MM.1S (cell line): ENCODE measurements around the gene MRPS2.
"Not testable (repeated sequence)": the region's sequence is repeated elsewhere in the genome, so short reads cannot be mapped to it uniquely, and the experiment has no call there.

Experiments used
- DNase-seq: peaks from one replicate; pipeline ENCODE4 v3.0.0-alpha.2; 2015
- H2AFZ ChIP-seq: fragments of 300-600 bp; sonication (generic); 2 replicates; pipeline ENCODE4 v1.6.0; 2016; ENCODE audit warnings: antibody characterized with exemption, low read length
- H3F3A ChIP-seq: fragments of 300-600 bp; sonication (generic); 2 replicates; pipeline ENCODE4 v1.6.1; 2016; ENCODE audit warnings: mild to moderate bottlenecking, antibody characterized with exemption, low read length, moderate library complexity, mixed read lengths; ENCODE audit not compliant: insufficient read depth
- H3K27ac ChIP-seq: fragments of 300-600 bp; sonication (generic); 2 replicates; pipeline ENCODE4 v1.5.1; 2016; ENCODE audit warnings: mild to moderate bottlenecking, low read length
- H3K27me3 ChIP-seq: fragments of 300-600 bp; sonication (generic); replicated peaks from 2 replicates; pipeline ENCODE4 v1.6.0; 2016; ENCODE audit warnings: low read length; ENCODE audit not compliant: insufficient read depth
- H3K36me3 ChIP-seq: fragments of 300-600 bp; sonication (generic); replicated peaks from 2 replicates; pipeline ENCODE4 v1.6.1; 2016; ENCODE audit warnings: mild to moderate bottlenecking, low read length, mixed read lengths; ENCODE audit not compliant: insufficient read depth
- H3K4me1 ChIP-seq: fragments of 300-600 bp; sonication (generic); 2 replicates; pipeline ENCODE4 v1.6.1; 2016; ENCODE audit warnings: low read length, mixed read lengths
- H3K4me2 ChIP-seq: fragments of 300-600 bp; sonication (generic); 2 replicates; pipeline ENCODE4 v1.6.0; 2016; ENCODE audit warnings: low read depth, low read length
- H3K4me3 ChIP-seq: fragments of 300-600 bp; sonication (generic); 2 replicates; pipeline ENCODE4 v1.5.1; 2016; ENCODE audit warnings: low read length, mixed read lengths
- H3K79me2 ChIP-seq: fragments of 300-600 bp; sonication (generic); 2 replicates; pipeline ENCODE4 v1.6.1; 2016; ENCODE audit warnings: mixed run types, low read length, mixed read lengths
- H3K9ac ChIP-seq: fragments of 300-600 bp; sonication (generic); 2 replicates; pipeline ENCODE4 v1.6.1; 2016; ENCODE audit warnings: low read length, mixed read lengths
- H3K9me2 ChIP-seq: fragments of 300-600 bp; sonication (generic); replicated peaks from 2 replicates; pipeline ENCODE4 v1.6.1; 2016; ENCODE audit warnings: mild to moderate bottlenecking, low read length, mixed read lengths; ENCODE audit not compliant: insufficient read depth
- H3K9me3 ChIP-seq: fragments of 300-600 bp; sonication (generic); replicated peaks from 2 replicates; pipeline ENCODE4 v1.6.1; 2016; ENCODE audit warnings: mild to moderate bottlenecking, low read length, mixed read lengths; ENCODE audit not compliant: insufficient read depth
- H4K20me1 ChIP-seq: fragments of 300-600 bp; sonication (generic); 2 replicates; pipeline ENCODE4 v1.6.1; 2016; ENCODE audit warnings: mild to moderate bottlenecking, low read length, moderate library complexity, mixed read lengths; ENCODE audit not compliant: insufficient read depth
- CTCF ChIP-seq: fragments of 300-600 bp; sonication (generic); IDR thresholded peaks from 2 replicates; pipeline ENCODE4 v1.5.1; 2016; ENCODE audit warnings: antibody characterized with exemption, low read length, mixed read lengths
- EZH2 ChIP-seq: fragments of 300-600 bp; sonication (generic); optimal IDR thresholded peaks from 2 replicates; pipeline ENCODE3; 2017; ENCODE audit warnings: low read depth, mild to moderate bottlenecking, antibody characterized with exemption, low read length, mixed read lengths
- EZH2phosphoT487 ChIP-seq: fragments of 300-600 bp; sonication (generic); IDR thresholded peaks from 2 replicates; pipeline ENCODE4 v1.6.1; 2018; ENCODE audit warnings: antibody characterized with exemption, low read length

Gene MRPS2

GRCh38 chr9:135455401-135456030 is 45.0 kb upstream of the MRPS2 start:
- Histone ChIP-seq H3K9me2 (no peaks in the 10 kb centered on the region), H3K9ac (no peak overlapping the region), H3K36me3 (no peaks in the 10 kb centered on the region), H3K4me3 (no peak overlapping the region), H3K79me2 (no peaks in the 10 kb centered on the region), H3K9me3 (no peaks in the 10 kb centered on the region), H3K4me2 (no peak overlapping the region), H3K27ac (no peak overlapping the region), H3K4me1 (no peaks in the 10 kb centered on the region), H2AFZ (no peak overlapping the region), H4K20me1 (no peaks in the 10 kb centered on the region), H3F3A (no peaks in the 10 kb centered on the region), H3K27me3 (peaks cover 95% of the 10 kb centered on the region)
- no peak for DNase-seq
- no peak for TF ChIP-seq CTCF
- TF ChIP-seq EZH2, result no peak
- no peak for TF ChIP-seq EZH2phosphoT487

GRCh38 chr9:135456436-135457104 is 43.9 kb upstream of the MRPS2 start:
- TF ChIP-seq EZH2phosphoT487 (no peak), EZH2 (no peak), CTCF (no peak)
- no peaks in the 10 kb centered on the region for H3F3A ChIP-seq
- H4K20me1 ChIP-seq, result no peaks in the 10 kb centered on the region
- H3K79me2 ChIP-seq, result no peaks in the 10 kb centered on the region
- H3K4me3 ChIP-seq, result no peak overlapping the region
- no peak for DNase-seq
- H3K4me1 ChIP-seq, result no peaks in the 10 kb centered on the region
- H3K27ac ChIP-seq, result no peak overlapping the region
- no peaks in the 10 kb centered on the region for H3K9me2 ChIP-seq
- no peak overlapping the region for H2AFZ ChIP-seq
- H3K9me3 ChIP-seq, result no peaks in the 10 kb centered on the region
- no peak overlapping the region for H3K4me2 ChIP-seq
- H3K9ac ChIP-seq, result no peak overlapping the region
- H3K27me3 ChIP-seq, result peaks cover 95% of the 10 kb centered on the region
- H3K36me3 ChIP-seq, result no peaks in the 10 kb centered on the region

GRCh38 chr9:135458478-135458877 is 42.0 kb upstream of the MRPS2 start:
- H3K4me2 ChIP-seq, H3K4me3 ChIP-seq, H3F3A ChIP-seq, H4K20me1 ChIP-seq, H3K9ac ChIP-seq, H3K79me2 ChIP-seq, H3K9me2 ChIP-seq, DNase-seq, H3K27ac ChIP-seq, H2AFZ ChIP-seq, H3K36me3 ChIP-seq, H3K9me3 ChIP-seq, H3K4me1 ChIP-seq: not testable (repeated sequence)
- peaks cover 96% of the 10 kb centered on the region for H3K27me3 ChIP-seq

GRCh38 chr9:135461936-135462335 is 38.5 kb upstream of the MRPS2 start:
- no peak for DNase-seq
- no peaks in the 10 kb centered on the region for H3K79me2 ChIP-seq
- no peaks in the 10 kb centered on the region for H3K9me2 ChIP-seq
- H3K36me3 ChIP-seq, result no peaks in the 10 kb centered on the region
- no peaks in the 10 kb centered on the region for H3F3A ChIP-seq
- no peak overlapping the region for H3K27ac ChIP-seq
- H3K9me3 ChIP-seq, result no peaks in the 10 kb centered on the region
- H4K20me1 ChIP-seq, result no peaks in the 10 kb centered on the region
- no peak for TF ChIP-seq EZH2phosphoT487
- TF ChIP-seq EZH2, result no peak
- no peak for TF ChIP-seq CTCF
- H3K4me1 ChIP-seq, result no peaks in the 10 kb centered on the region
- no peak overlapping the region for H2AFZ ChIP-seq
- H3K4me2 ChIP-seq, result no peak overlapping the region
- peaks cover 97% of the 10 kb centered on the region for H3K27me3 ChIP-seq
- no peak overlapping the region for H3K4me3 ChIP-seq
- H3K9ac ChIP-seq, result no peak overlapping the region
